ENCODE results near the gene TCIRG1. TPM values are rescaled to one million over a fixed set of nuclear protein-coding genes. Genes with fewer than 3 reads are reported as not detected.
"Not testable (repeated sequence)": the region's sequence is repeated elsewhere in the genome, so short reads cannot be mapped to it uniquely, and the experiment has no call there.

Gene TCIRG1
- total and polyA plus RNA-seq, 7 experiments from 2014 or later, result 27.3 to 381 (median 167) TPM

DNA sequence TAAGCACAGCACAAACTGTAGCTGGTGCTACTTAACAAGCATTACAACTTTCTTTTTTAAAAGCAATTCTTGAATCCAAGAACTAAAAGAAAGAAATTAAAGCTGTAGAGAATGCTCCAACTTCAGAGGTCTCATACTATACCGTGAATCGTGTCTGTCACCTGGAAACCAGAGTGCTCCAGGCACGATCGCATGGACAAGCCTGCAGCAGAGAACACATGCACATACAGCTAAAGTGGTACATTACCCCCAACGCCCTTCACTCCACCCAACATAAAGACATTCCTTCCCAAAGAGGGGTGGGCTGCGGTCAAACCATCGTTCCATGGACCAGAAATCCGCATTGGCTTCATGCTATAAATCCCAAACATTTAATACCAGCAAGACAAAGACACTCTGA, 50.9 kb downstream of the TCIRG1 start:
- H3K4me3 ChIP-seq (ENCODE audit: low read length), result no peak overlapping the region
- ATAC-seq, result no peak
- H3K27me3 ChIP-seq (ENCODE audit: control insufficient read depth in 2 of 2, insufficient read depth in 2 of 2, low read length in 2 of 2), result no peaks in the 10 kb centered on the region
- Mint-ChIP-seq H3K36me3 (no peaks in the 10 kb centered on the region), H3K4me1 (peaks cover 4 to 11% (median 7%) of the 10 kb centered on the region in 7 donors), H3K27ac (no peak overlapping the region), H3K4me3 (no peak overlapping the region), H3K9me3 (no peaks in the 10 kb centered on the region), H3K27me3 (no peaks in the 10 kb centered on the region)
- no peak for DNase-seq
- CTCF ChIA-PET, result no interaction called here
- H3K4me1 ChIP-seq (ENCODE audit: control insufficient read depth in 2 of 2, insufficient read depth in 2 of 2, low read length in 2 of 2), result no peaks in the 10 kb centered on the region
- POLR2A ChIA-PET, result no interaction called here
- H3K9me3 ChIP-seq (ENCODE audit: control insufficient read depth in 2 of 3, low read length in 3 of 3), result no peaks in the 10 kb centered on the region
- H3K27ac ChIP-seq (ENCODE audit: low read depth, low read length), result no peak overlapping the region
- no peaks in the 10 kb centered on the region for H3K36me3 ChIP-seq (ENCODE audit: control insufficient read depth in 2 of 3, insufficient read depth in 3 of 3, low read length in 3 of 3)
- intact Hi-C loops (cut with micrococcal nuclease), result no loop called here

- Mint-ChIP-seq H3K27me3 (no peaks in the 10 kb centered on the region), H3K27ac (no peak overlapping the region), H3K4me3 (no peak overlapping the region), H3K4me1 (peaks cover 4 to 11% (median 7%) of the 10 kb centered on the region in 7 donors), H3K36me3 (no peaks in the 10 kb centered on the region), H3K9me3 (no peaks in the 10 kb centered on the region)
- ATAC-seq (no peak), DNase-seq (no peak)
- Histone ChIP-seq H3K9me3 (ENCODE audit: control insufficient read depth in 2 of 3, low read length in 3 of 3) (no peaks in the 10 kb centered on the region), H3K4me3 (ENCODE audit: low read length) (no peak overlapping the region), H3K27me3 (ENCODE audit: control insufficient read depth in 2 of 2, insufficient read depth in 2 of 2, low read length in 2 of 2) (no peaks in the 10 kb centered on the region), H3K27ac (ENCODE audit: low read depth, low read length) (no peak overlapping the region), H3K36me3 (ENCODE audit: control insufficient read depth in 2 of 3, insufficient read depth in 3 of 3, low read length in 3 of 3) (no peaks in the 10 kb centered on the region), H3K4me1 (ENCODE audit: control insufficient read depth in 2 of 2, insufficient read depth in 2 of 2, low read length in 2 of 2) (no peaks in the 10 kb centered on the region)
- CTCF ChIA-PET, result no interaction called here
- POLR2A ChIA-PET, result interaction anchor here (0.9 to 1.7 kb wide), 2 partner anchors 9 to 11 kb away, joined by 3 to 6 read pairs; no protein-coding TSS in a partner anchor
- intact Hi-C loops (cut with micrococcal nuclease), result no loop called here
These were observed 51.5 kb downstream of the TCIRG1 start for GRCh38 chr11:68090287-68090686.

GRCh38 chr11:68090706-68091105, 51.9 kb downstream of the TCIRG1 start:
- peaks cover 4 to 11% (median 7%) of the 10 kb centered on the region in 7 donors for H3K4me1 Mint-ChIP-seq
- Histone ChIP-seq H3K27me3 (ENCODE audit: control insufficient read depth in 2 of 2, insufficient read depth in 2 of 2, low read length in 2 of 2) (no peaks in the 10 kb centered on the region), H3K9me3 (ENCODE audit: control insufficient read depth in 2 of 3, low read length in 3 of 3) (no peaks in the 10 kb centered on the region), H3K4me3 (ENCODE audit: low read length) (no peak overlapping the region), H3K36me3 (ENCODE audit: control insufficient read depth in 2 of 3, insufficient read depth in 3 of 3, low read length in 3 of 3) (no peaks in the 10 kb centered on the region), H3K4me1 (ENCODE audit: control insufficient read depth in 2 of 2, insufficient read depth in 2 of 2, low read length in 2 of 2) (no peaks in the 10 kb centered on the region), H3K27ac (ENCODE audit: low read depth, low read length) (no peak overlapping the region)
- peak; percentile 89 for ATAC-seq
- ChIA-PET POLR2A (interaction anchor here (0.9 to 1.7 kb wide), 2 partner anchors 9 to 12 kb away, joined by 3 to 6 read pairs; no protein-coding TSS in a partner anchor), CTCF (interaction anchor here (0.6 kb wide), 1 partner anchor 11 kb away, joined by 3 read pairs; no protein-coding TSS in a partner anchor)
- no peaks in the 10 kb centered on the region for H3K9me3 Mint-ChIP-seq
- H3K27ac Mint-ChIP-seq, result no peak overlapping the region
- DNase-seq, result no peak
- no peak overlapping the region for H3K4me3 Mint-ChIP-seq
- intact Hi-C loops (cut with micrococcal nuclease), result no loop called here
- no peaks in the 10 kb centered on the region for H3K36me3 Mint-ChIP-seq
- no peaks in the 10 kb centered on the region for H3K27me3 Mint-ChIP-seq

DNA sequence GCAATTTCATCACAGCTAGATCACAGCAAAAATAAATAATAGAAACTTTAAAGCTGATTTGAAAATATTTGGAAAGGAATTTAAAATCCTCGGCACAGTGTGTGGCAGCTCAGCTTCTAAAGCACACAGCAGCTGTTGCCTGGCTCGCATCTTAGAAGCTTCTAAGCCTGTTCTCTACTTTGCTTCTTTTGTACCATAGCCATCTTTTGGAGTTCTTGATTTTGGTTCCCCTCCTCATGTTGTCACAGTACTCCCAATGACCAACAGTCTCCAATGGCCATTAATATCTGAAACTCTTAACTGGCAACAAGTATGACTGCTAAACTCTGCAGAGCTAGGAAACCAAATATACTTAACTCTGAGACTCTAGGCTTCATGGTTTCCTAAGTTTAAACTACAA, 53.6 kb downstream of the TCIRG1 start:
- H3K27me3 ChIP-seq (ENCODE audit: control insufficient read depth in 2 of 2, insufficient read depth in 2 of 2, low read length in 2 of 2), result no peaks in the 10 kb centered on the region
- H3K9me3 ChIP-seq (ENCODE audit: control insufficient read depth in 2 of 3, low read length in 3 of 3), result no peaks in the 10 kb centered on the region
- H3K27ac ChIP-seq (ENCODE audit: low read depth, low read length), result no peak overlapping the region
- CTCF ChIA-PET, result no interaction called here
- Mint-ChIP-seq H3K27me3 (no peaks in the 10 kb centered on the region), H3K4me3 (no peak overlapping the region), H3K9me3 (no peaks in the 10 kb centered on the region), H3K27ac (no peak overlapping the region), H3K36me3 (no peaks in the 10 kb centered on the region), H3K4me1 (peaks cover 4 to 11% (median 7%) of the 10 kb centered on the region in 7 donors)
- no peak for DNase-seq
- intact Hi-C loops (cut with micrococcal nuclease), result no loop called here
- no peak for ATAC-seq
- POLR2A ChIA-PET, result no interaction called here
- no peaks in the 10 kb centered on the region for H3K36me3 ChIP-seq (ENCODE audit: control insufficient read depth in 2 of 3, insufficient read depth in 3 of 3, low read length in 3 of 3)
- H3K4me3 ChIP-seq (ENCODE audit: low read length), result no peak overlapping the region
- H3K4me1 ChIP-seq (ENCODE audit: control insufficient read depth in 2 of 2, insufficient read depth in 2 of 2, low read length in 2 of 2), result no peaks in the 10 kb centered on the region

DNA sequence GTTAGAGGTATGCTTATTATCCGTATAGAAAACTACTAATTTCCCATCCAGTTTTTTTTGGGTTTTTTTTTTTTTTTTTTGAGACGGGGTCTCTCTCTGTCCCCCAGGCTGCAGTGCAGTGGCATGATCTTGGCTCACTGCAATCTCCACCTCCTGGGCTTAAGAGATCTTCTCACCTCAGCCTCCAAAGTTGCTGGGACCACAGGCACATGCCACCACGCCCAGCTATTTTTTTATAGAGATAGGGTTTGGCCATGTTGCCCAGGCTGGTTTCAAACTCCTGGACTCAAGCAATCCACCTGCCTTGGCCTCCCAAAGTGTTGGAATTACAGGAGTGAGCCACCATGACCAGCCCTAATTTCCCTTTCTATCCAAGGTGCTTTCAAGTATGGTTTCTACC, 54.1 kb downstream of the TCIRG1 start:
- DNase-seq; intact Hi-C loops (cut with micrococcal nuclease); ATAC-seq; H3K36me3 Mint-ChIP-seq; H3K27ac ChIP-seq (ENCODE audit: low read depth, low read length); H3K27me3 ChIP-seq (ENCODE audit: control insufficient read depth in 2 of 2, insufficient read depth in 2 of 2, low read length in 2 of 2); H3K27ac Mint-ChIP-seq; H3K4me3 ChIP-seq (ENCODE audit: low read length); H3K9me3 ChIP-seq (ENCODE audit: control insufficient read depth in 2 of 3, low read length in 3 of 3); CTCF ChIA-PET; H3K36me3 ChIP-seq (ENCODE audit: control insufficient read depth in 2 of 3, insufficient read depth in 3 of 3, low read length in 3 of 3); POLR2A ChIA-PET; H3K4me3 Mint-ChIP-seq; H3K27me3 Mint-ChIP-seq; H3K4me1 ChIP-seq (ENCODE audit: control insufficient read depth in 2 of 2, insufficient read depth in 2 of 2, low read length in 2 of 2); H3K9me3 Mint-ChIP-seq: not testable (repeated sequence)
- peaks cover 4 to 11% (median 8%) of the 10 kb centered on the region in 7 donors for H3K4me1 Mint-ChIP-seq

DNA sequence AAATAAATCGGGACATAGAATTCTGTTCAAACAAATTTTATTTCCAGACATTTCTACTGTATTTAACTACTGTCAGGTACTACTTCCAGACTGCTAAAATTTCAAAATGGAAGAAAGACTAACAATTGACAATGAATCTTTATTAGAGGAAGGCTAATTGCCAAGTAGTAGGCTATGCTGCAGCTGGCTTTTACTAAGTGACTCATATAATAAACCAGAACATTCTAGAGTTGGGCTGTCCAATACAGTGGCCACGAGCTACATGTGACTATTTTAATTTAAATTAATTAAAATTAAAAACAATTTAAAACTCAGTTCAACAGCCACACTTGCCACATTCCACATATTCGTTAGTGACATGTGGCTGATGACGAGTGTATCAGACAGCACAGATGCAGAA, 54.7 kb downstream of the TCIRG1 start:
- POLR2A ChIA-PET, result no interaction called here
- CTCF ChIA-PET, result no interaction called here
- no peaks in the 10 kb centered on the region for H3K36me3 Mint-ChIP-seq
- no peaks in the 10 kb centered on the region for H3K27me3 Mint-ChIP-seq
- no peak overlapping the region for H3K4me3 Mint-ChIP-seq
- Histone ChIP-seq H3K27me3 (ENCODE audit: control insufficient read depth in 2 of 2, insufficient read depth in 2 of 2, low read length in 2 of 2) (no peaks in the 10 kb centered on the region), H3K4me1 (ENCODE audit: control insufficient read depth in 2 of 2, insufficient read depth in 2 of 2, low read length in 2 of 2) (no peaks in the 10 kb centered on the region), H3K36me3 (ENCODE audit: control insufficient read depth in 2 of 3, insufficient read depth in 3 of 3, low read length in 3 of 3) (no peaks in the 10 kb centered on the region), H3K27ac (ENCODE audit: low read depth, low read length) (no peak overlapping the region), H3K9me3 (ENCODE audit: control insufficient read depth in 2 of 3, low read length in 3 of 3) (no peaks in the 10 kb centered on the region), H3K4me3 (ENCODE audit: low read length) (no peak overlapping the region)
- DNase-seq (no peak), ATAC-seq (no peak)
- H3K27ac Mint-ChIP-seq, result no peak overlapping the region
- intact Hi-C loops (cut with micrococcal nuclease), result no loop called here
- H3K9me3 Mint-ChIP-seq, result no peaks in the 10 kb centered on the region
- H3K4me1 Mint-ChIP-seq, result peaks cover 4 to 14% (median 8%) of the 10 kb centered on the region in 7 donors

DNA sequence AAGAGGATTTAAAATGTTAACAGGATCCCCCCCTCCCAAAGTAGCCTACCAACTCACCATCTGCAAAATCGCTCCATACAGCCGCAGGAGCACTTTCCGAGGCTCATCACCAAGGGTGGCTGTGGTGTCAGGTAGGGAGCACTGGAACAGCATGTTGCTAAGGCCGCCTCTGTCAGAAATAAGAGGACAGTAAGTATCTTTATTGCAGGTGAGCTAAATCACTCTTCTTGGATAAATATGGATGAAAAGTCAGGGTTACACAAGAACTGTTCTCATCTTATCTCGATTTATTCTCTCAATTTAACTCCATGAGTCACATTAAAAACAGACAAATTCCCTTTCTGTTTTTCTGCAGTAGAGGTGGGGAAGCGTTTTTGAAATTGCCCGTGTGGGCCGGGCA, 58.1 kb downstream of the TCIRG1 start:
- DNase-seq (no peak), ATAC-seq (no peak)
- Histone ChIP-seq H3K9me3 (ENCODE audit: control insufficient read depth in 2 of 3, low read length in 3 of 3) (no peaks in the 10 kb centered on the region), H3K27ac (ENCODE audit: low read depth, low read length) (no peak overlapping the region), H3K4me1 (ENCODE audit: control insufficient read depth in 2 of 2, insufficient read depth in 2 of 2, low read length in 2 of 2) (peaks cover 0 to 5% of the 10 kb centered on the region in 2 donors), H3K36me3 (ENCODE audit: control insufficient read depth in 2 of 3, insufficient read depth in 3 of 3, low read length in 3 of 3) (no peaks in the 10 kb centered on the region), H3K4me3 (ENCODE audit: low read length) (no peak overlapping the region), H3K27me3 (ENCODE audit: control insufficient read depth in 2 of 2, insufficient read depth in 2 of 2, low read length in 2 of 2) (no peaks in the 10 kb centered on the region)
- ChIA-PET CTCF (no interaction called here), POLR2A (no interaction called here)
- H3K27me3 Mint-ChIP-seq, result no peaks in the 10 kb centered on the region
- H3K4me3 Mint-ChIP-seq, result no peak overlapping the region
- intact Hi-C loops (cut with micrococcal nuclease), result no loop called here
- no peaks in the 10 kb centered on the region for H3K36me3 Mint-ChIP-seq
- H3K4me1 Mint-ChIP-seq, result peaks cover 9 to 23% (median 20%) of the 10 kb centered on the region in 7 donors
- no peaks in the 10 kb centered on the region for H3K9me3 Mint-ChIP-seq
- H3K27ac Mint-ChIP-seq, result no peak overlapping the region

All from naive thymus-derived CD4-positive, alpha-beta T cell (primary cell).